K562 (cell line): ENCODE measurements around the gene MYO6. TPM values are rescaled to one million over a fixed set of nuclear protein-coding genes. Genes with fewer than 3 reads are reported as not detected.

ENCODE experiments used
- ATAC-seq: fragments of 200-7000 bp; cut with Tn5 transposase; 3 replicates; pipeline ENCODE4 v1.9.1; 2020; ENCODE audit warnings: moderate library complexity
- BruUV-seq: library from RNA; stranded (reverse); fragments of 400-500 nt; replicated peaks from 2 replicates; lab custom pipeline; 2021; lab: Mats Ljungman, UMichigan
- CTCF ChIA-PET: fragments of 300-600 bp; formaldehyde crosslinking; extraction: SDS; loops from one replicate; lab custom pipeline; 2021; ENCODE audit warnings: low intra/inter-chr PET ratio; lab: Yijun Ruan, JAX
- POLR2A ChIA-PET: fragments of 300-600, 350-650 bp; sonication (Branson Sonifier 250); formaldehyde crosslinking; extraction: SDS; loops from one replicate; lab custom pipeline; 2021; ENCODE audit warnings: antibody characterized with exemption, inconsistent platforms; lab: Yijun Ruan, JAX
- DNase-seq, 4 experiments: peaks; one replicate each; pipeline versions ENCODE4 v3.0.0 to v3.0.0-alpha.2; 2011 to 2018; ENCODE audit warnings: low spot score in 3 of 4, mixed read lengths in 3 of 4; ENCODE audit errors: extremely low read depth in 1 of 4
- FAIRE-seq: peaks from 2 replicates; lab custom pipeline; 2011; peaks lifted over from hg19 to GRCh38; lab: Jason Lieb, UNC
- H2AFZ ChIP-seq: 2 replicates; pipeline ENCODE4 v1.6.0; 2011; ENCODE audit warnings: low read depth, low read length, control low read depth, inconsistent platforms
- H3K27ac ChIP-seq: fragments of 200-600 bp; 3 replicates; pipeline ENCODE4 v1.8.0; 2011; ENCODE audit warnings: low read depth, mild to moderate bottlenecking, control low read depth, inconsistent platforms, low read length, moderate library complexity, mixed read lengths; ENCODE audit errors: extremely low read depth
- H3K27me3 ChIP-seq, 2 experiments: fragments of 300-600 bp in 1 of 2; 2 replicates in 1 of 2; 3 replicates in 1 of 2; pipeline versions ENCODE4 v1.6.0 to v1.8.0; 2011; ENCODE audit warnings: inconsistent platforms in 2 of 2, low read length in 2 of 2, mild to moderate bottlenecking in 1 of 2, mixed read lengths in 1 of 2, moderate library complexity in 1 of 2; ENCODE audit not compliant: control insufficient read depth in 2 of 2, insufficient read depth in 2 of 2
- H3K36me3 ChIP-seq: fragments of 300-600 bp; 3 replicates; pipeline ENCODE4 v1.8.0; 2011; ENCODE audit warnings: mild to moderate bottlenecking, low read length, inconsistent platforms; ENCODE audit not compliant: control insufficient read depth, insufficient read depth
- H3K4me1 ChIP-seq, 2 experiments: fragments of 200-600 bp in 1 of 2; replicated peaks in 1 of 2; 2 replicates in 1 of 2; 3 replicates in 1 of 2; pipeline versions ENCODE4 v1.5.1 to v1.8.0; 2011; ENCODE audit warnings: inconsistent platforms in 2 of 2, low read length in 2 of 2, mild to moderate bottlenecking in 1 of 2, mixed read lengths in 1 of 2, moderate library complexity in 1 of 2; ENCODE audit not compliant: control insufficient read depth in 2 of 2, insufficient read depth in 2 of 2
- H3K4me2 ChIP-seq: 2 replicates; pipeline ENCODE4 v1.6.1; 2011; ENCODE audit warnings: low read length, control low read depth, inconsistent platforms, mixed read lengths; ENCODE audit not compliant: insufficient read depth
- H3K4me3 ChIP-seq: fragments of 200-600 bp; sonication (generic), shearing (Covaris generic); 2 replicates; pipeline ENCODE4 v1.5.1; 2016; ENCODE audit warnings: control low read depth, inconsistent platforms
- H3K79me2 ChIP-seq: fragments of 200-600 bp; 3 replicates; pipeline ENCODE4 v1.8.0; 2011; ENCODE audit warnings: low read length, inconsistent platforms; ENCODE audit not compliant: control insufficient read depth, insufficient read depth
- H3K9ac ChIP-seq, 2 experiments: 2 replicates each; pipeline versions ENCODE4 v1.6.0 to v1.6.1; 2011; ENCODE audit warnings: low read depth in 2 of 2, low read length in 2 of 2, control low read depth in 1 of 2, inconsistent platforms in 1 of 2, mild to moderate bottlenecking in 1 of 2, mixed read lengths in 1 of 2; ENCODE audit not compliant: insufficient read depth in 1 of 2
- H3K9me1 ChIP-seq: one replicate; pipeline ENCODE4 v1.6.0; 2011; ENCODE audit warnings: inconsistent platforms, mild to moderate bottlenecking, low read length, moderate library complexity; ENCODE audit not compliant: control insufficient read depth, insufficient read depth
- H3K9me3 ChIP-seq: replicated peaks from 2 replicates; pipeline ENCODE4 v1.5.1; 2011; ENCODE audit warnings: low read depth, low read length, inconsistent platforms; ENCODE audit not compliant: control insufficient read depth, insufficient read depth
- H4K20me1 ChIP-seq: replicated peaks from 2 replicates; pipeline ENCODE4 v1.6.1; 2011; ENCODE audit warnings: low read length, inconsistent platforms, mixed read lengths; ENCODE audit not compliant: control insufficient read depth, insufficient read depth
- CBFA2T3 ChIP-seq: fragments of 450-650 bp; IDR thresholded peaks from 2 replicates; pipeline ENCODE4 v1.6.1; 2017
- SOX6 ChIP-seq: fragments of 450-650 bp; IDR thresholded peaks from 2 replicates; pipeline ENCODE4 v1.6.1; 2014; ENCODE audit warnings: mild to moderate bottlenecking
- TAL1 ChIP-seq: fragments of 450-650 bp; IDR thresholded peaks from 2 replicates; pipeline ENCODE4 v1.6.1; 2016; ENCODE audit warnings: mild to moderate bottlenecking
- TCF3 ChIP-seq: sonication (generic); formaldehyde crosslinking; IDR thresholded peaks from 2 replicates; pipeline ENCODE4 v1.4.0; 2020; ENCODE audit warnings: mild to moderate bottlenecking, missing genetic modification reagents
- WGBS: fragments of 100-300 bp; shearing (Covaris generic); methylation state at CpG from one replicate; pipeline ENCODE4 v1.1.6; 2016; ENCODE audit warnings: low coverage, mixed read lengths; ENCODE audit not compliant: insufficient coverage; ENCODE audit errors: missing lambda C conversion rate; 5-methylcytosine and 5-hydroxymethylcytosine counted together
- in situ Hi-C: fragments of 300-500 bp; cut with MboI; formaldehyde crosslinking; loops from 4 replicates; pipeline ENCODE4 v1.15.0; 2018; ENCODE audit warnings: inconsistent platforms, mixed read lengths
- intact Hi-C: fragments of 100-400 bp; cut with micrococcal nuclease; formaldehyde crosslinking; loops from 2 replicates; pipeline ENCODE4 v1.14.2; 2022
- polyA plus RNA-seq, 8 experiments: library from polyadenylated mRNA; depleted of rRNA in 4 of 8; stranded (reverse) in 5 of 8; unstranded in 3 of 8; fragments of >200 nt; fragmentation: Nextera tagmentation in 2 of 8; fragmentation: Illumina TruSeq in 1 of 8; extraction: Ambion mirVana in 2 of 8; extraction: Trizol in 1 of 8; gene quantifications; 2 replicates each; pipeline versions ENCODE4 v1.2.1 to v1.2.3, GENCODE V29; 2011 to 2014; ENCODE audit warnings: inconsistent platforms in 1 of 8, missing spikeins in 1 of 8
- total RNA-seq, 7 experiments: library from RNA; depleted of rRNA in 6 of 7; stranded (reverse); fragments of >200 nt in 6 of 7; fragmentation: Illumina TruSeq in 2 of 7; extraction: Trizol in 2 of 7; gene quantifications; 2 replicates each; pipeline versions ENCODE4 v1.2.1 to v1.2.3, GENCODE V29; 2011 to 2021; ENCODE audit warnings: low replicate concordance in 1 of 7
- TF ChIP-seq, protein P1 (sequence below): fragments of 250-450 bp; sonication (Bioruptor Pico); IDR thresholded peaks from 2 replicates; pipeline ENCODE4 v1.5.0; 2020; ENCODE audit warnings: mild to moderate bottlenecking

The MYO6 gene
- total and polyA plus RNA-seq, 9 of the 15 experiments (the other 6 are each of a cell fraction or from before 2014, with no cell fraction given): 1.3 to 5.5 (median 2.7) TPM

DNA sequence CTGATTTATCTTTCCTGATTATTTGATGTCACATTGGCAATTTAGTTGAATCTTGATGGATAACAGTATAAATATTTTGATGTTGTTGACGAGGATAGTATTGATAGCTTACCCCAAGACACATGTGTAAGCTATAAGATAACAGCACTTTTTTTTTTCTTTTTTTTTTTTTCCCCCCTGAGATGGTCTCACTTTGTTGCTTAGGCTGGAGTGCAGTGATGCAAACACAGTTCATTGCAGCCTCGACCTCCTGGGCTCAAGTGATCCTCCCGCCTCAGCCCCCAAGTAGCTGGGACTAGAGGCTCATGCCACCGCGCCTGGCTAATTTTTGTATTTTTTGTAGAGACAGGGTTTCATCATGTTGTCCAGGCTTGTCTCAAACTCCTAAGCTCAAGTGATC lies 21.8 kb downstream of the MYO6 start:
- H4K20me1 ChIP-seq: no peaks in the 10 kb centered on the region
- no peaks in the 10 kb centered on the region for H3K9me1 ChIP-seq
- BruUV-seq: no TSS peak
- H3K79me2 ChIP-seq: no peaks in the 10 kb centered on the region
- H3K36me3 ChIP-seq: no peaks in the 10 kb centered on the region
- no peaks in the 10 kb centered on the region for H3K27me3 ChIP-seq
- H3K9ac ChIP-seq: no peak overlapping the region
- peaks cover 0 to 7% of the 10 kb centered on the region in 2 experiments; a peak in 2 of 5 replicates for H3K4me1 ChIP-seq
- DNase-seq (no peak), FAIRE-seq (no peak), ATAC-seq (no peak)
- in situ Hi-C loops: no loop called here
- H2AFZ ChIP-seq: no peak overlapping the region
- no peak overlapping the region for H3K4me2 ChIP-seq
- H3K9me3 ChIP-seq: no peaks in the 10 kb centered on the region
- TF ChIP-seq TCF3 (CRISPR knock-in tag) (peak; percentile 26; the same call in 1 of the 2 replicates), SOX6 (no peak), CBFA2T3 (peak; percentile 50), TAL1 (peak; percentile 8; the same call in 1 of the 2 replicates)
- TF ChIP-seq, protein P1, sequence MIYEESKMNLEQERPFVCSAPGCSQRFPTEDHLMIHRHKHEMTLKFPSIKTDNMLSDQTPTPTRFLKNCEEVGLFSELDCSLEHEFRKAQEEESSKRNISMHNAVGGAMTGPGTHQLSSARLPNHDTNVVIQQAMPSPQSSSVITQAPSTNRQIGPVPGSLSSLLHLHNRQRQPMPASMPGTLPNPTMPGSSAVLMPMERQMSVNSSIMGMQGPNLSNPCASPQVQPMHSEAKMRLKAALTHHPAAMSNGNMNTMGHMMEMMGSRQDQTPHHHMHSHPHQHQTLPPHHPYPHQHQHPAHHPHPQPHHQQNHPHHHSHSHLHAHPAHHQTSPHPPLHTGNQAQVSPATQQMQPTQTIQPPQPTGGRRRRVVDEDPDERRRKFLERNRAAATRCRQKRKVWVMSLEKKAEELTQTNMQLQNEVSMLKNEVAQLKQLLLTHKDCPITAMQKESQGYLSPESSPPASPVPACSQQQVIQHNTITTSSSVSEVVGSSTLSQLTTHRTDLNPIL (CRISPR knock-in tag): no peak
- 38% methylated on average over 5 of the region's 5 CpGs for WGBS
- intact Hi-C loops: no loop called here
- ChIA-PET POLR2A (no interaction called here), CTCF (no interaction called here)
- H3K4me3 ChIP-seq: no peak overlapping the region
- no peak overlapping the region for H3K27ac ChIP-seq
